HG02571 (cell line): ENCODE data around the gene DRC7.

Source experiments
- ATAC-seq: cut with Tn5 transposase; IDR thresholded peaks from one replicate; pipeline ENCODE4 v1.9.1; 2021; ENCODE audit warnings: mild to moderate bottlenecking, moderate library complexity; ENCODE audit not compliant: unreplicated experiment

DRC7 gene

GRCh38 chr16:57676553-57677085, 18.0 kb upstream of the DRC7 start:
- ATAC-seq = no peak

DNA sequence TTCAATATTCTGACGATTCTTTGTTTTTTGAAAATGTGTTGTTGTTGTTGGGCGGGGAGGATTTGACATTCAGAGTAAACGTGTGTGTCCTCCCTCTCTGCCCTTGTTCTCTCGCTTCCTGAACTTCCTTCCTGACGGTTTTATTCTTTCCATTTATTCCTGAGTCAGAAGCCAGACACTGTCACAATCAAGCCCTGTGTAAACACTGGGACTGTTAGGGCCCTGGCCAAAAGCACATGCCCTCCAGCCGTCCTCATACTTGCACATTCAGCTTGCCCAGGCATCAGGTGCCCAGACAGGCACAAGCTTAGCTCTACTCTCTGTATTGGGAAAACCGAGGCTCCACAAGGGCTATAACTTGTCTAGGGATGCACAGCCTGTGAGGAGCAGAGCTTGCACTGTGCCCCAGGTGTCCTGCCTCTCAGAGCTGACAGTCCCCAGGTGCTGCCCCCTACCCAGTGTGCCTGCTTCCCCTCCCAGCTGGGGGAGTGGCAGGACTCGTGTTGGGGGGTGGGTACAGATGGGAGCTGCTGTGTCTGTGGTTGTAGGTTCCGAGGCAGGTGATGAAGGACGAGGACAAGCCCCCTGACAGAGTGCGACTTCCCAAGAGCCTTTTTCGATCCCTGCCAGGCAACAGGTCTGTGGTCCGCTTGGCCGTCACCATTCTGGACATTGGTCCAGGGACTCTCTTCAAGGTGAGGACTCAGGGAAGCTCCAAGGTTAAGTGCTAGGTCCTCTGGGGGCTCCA, 16.8 kb upstream of the DRC7 start:
- no peak for ATAC-seq

- ATAC-seq = no peak
Measured at GRCh38 chr16:57679016-57679415, 15.6 kb upstream of the DRC7 start.

DNA sequence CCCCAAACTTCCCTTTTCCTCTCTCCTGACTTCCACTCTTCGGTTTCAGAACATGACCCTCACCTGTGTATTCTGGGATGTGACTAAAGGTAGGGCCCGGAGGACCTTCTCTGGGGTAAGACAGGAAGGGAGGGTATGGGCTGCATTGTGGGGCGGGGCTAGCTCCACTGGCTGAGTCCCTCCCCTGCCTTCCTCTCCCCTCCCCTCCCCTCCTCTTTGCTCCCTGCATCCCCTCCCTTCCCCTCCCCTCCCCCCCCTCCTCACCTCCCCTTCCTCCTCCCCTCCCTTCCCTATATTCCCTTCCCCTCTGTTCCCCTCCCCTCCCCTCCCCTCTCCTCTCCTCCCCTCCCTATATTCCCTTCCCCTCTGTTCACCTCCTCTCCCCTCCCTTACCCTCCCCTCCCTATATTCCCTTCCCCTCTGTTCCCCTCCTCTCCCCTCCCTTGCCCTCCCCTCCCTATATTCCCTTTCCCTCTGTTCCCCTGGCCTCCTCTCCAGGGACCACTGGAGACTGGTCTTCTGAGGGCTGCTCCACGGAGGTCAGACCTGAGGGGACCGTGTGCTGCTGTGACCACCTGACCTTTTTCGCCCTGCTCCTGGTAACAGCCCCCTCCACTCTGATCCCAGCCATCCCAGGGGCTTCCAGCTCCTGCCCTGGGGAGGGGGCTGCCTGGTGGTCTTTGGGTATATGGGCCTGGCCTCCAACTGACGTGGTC, 14.7 kb upstream of the DRC7 start:
- ATAC-seq = no peak

- no peak for ATAC-seq
Measured at GRCh38 chr16:57680842-57681375, 13.7 kb upstream of the DRC7 start.

DNA sequence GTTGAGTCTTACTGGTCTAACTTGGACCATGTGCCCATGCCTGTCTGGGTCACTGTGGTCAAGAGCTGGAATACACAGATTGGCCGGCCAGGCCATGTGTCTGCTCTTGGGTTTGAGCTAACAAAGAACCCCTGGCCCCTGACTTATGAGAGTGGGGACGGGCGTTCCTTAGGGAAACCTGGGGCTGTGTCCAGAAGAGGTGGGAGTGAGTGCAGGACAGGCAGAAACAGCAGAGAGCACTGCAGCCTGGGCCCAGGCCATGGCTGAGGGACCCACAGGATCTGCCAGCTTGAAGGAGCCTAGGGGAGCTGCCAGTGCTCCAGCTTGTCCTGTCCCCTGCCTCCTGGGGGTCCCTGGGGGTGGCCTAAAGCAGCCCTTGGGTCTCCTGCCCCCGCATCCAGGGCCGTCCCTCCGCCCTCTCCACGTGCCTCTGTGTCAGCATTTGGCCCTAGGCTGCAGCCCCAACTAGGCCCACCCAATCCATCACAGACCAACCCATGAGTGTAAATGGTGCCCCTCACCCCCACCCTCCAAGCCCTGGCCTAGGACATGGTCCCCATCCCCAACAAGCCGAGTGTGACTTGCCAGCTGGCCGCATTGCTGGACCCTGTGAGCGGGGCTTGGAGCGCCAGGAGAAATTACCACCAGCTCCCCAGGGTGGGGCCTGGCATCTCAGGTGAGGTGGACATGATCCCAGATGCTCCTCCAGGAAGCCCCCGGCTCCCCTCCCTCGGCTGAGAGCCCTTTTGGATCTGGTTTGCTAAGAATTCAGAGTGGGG, 12.5 kb upstream of the DRC7 start:
- ATAC-seq = no peak

DNA sequence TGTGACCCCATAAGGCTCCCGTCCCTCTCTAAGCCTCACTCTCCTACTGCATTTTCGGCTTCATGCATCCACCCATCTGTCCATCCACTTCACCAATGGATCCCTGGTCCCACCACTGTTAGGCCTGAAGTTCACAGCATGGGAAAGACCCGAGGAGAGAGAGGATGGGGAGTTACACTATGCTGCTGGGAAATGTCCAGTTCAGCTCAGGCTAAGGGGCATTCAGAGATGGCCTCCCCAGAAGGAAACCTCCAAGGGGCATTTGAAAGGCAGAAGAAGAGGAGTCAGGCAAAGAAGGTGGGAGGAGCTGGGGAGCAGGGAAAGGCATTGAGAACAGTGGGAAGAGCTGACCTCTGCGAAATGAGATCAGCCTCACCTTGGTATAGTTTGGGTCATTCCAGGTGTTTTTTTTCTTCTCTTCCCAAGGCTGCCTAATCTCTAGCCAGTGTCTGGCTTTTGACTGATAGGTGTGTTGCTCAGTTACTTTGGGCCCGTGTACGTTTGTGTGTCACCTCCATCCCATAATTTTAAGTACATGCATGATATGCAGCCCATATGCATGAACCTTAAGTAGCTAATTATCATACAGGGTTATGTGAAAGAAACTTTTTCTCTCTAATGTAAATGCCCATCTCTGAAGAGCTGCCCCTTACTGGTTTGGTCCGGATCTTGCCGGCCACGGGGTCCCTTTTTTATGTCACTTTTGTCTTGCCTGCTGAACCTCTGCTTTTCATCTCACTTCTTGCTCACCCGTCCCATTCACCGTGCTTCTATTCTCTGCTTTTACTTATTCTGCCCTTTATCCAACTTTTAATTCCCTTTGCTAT, 11.6 kb upstream of the DRC7 start:
- ATAC-seq = no peak

- ATAC-seq = no peak
Measured at GRCh38 chr16:57683636-57684545, 10.7 kb upstream of the DRC7 start.

DNA sequence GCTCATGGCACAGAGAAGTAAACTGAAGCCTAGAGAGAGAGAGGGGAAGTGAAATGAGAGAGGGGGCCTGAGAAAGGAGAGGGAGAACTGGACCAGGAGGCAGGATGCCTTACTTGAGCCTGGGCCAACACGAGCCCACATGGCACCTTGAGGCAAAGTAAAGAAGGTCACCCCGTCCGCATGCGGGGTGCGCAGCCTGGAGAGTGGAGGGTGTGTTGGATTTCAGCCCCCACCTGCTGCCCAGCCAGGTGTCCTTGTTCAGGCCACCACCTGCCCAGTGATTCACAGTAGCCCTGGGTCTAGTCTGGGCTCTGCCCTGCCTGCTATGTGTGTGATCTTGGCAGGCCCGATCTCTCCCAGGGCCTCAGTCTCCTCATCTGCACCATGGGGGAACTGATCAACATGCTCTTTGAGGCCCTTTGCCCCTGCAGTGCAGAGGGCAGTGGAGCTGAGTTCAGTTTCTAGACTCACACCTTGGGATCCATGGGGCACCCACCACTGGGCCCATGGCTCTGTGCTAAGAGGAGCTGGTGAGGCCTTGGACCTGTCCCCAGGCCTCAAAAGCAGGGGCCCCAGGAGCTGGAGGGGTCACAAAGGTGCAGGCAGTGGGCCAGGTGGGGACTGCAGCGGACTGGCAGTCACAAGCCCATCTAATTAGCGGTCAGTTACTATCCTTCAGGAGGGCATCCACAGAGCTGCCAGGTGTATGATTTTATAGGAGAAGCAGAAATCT, 9.8 kb upstream of the DRC7 start:
- no peak for ATAC-seq

- no peak for ATAC-seq
Measured at GRCh38 chr16:57685633-57686032, 9.0 kb upstream of the DRC7 start.

DNA sequence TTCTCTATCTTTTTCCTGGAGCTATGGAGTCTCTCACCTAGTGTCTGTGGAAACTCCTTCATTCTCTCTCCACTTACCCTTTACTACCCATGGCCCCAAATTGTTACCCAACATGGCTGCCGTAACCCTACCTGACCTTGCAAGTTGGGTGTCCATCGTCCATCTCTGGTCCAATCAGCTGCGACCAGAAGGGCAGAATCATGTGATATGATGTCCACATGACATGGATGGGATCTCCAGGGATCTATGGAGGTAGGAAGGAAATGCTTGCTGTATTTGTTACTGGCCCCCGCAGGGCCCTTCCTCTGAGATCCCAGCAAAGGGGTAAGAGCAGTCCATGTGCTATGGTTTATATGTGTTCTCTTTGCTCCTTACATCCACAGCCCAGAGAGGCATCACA, 8.0 kb upstream of the DRC7 start:
- no peak for ATAC-seq

DNA sequence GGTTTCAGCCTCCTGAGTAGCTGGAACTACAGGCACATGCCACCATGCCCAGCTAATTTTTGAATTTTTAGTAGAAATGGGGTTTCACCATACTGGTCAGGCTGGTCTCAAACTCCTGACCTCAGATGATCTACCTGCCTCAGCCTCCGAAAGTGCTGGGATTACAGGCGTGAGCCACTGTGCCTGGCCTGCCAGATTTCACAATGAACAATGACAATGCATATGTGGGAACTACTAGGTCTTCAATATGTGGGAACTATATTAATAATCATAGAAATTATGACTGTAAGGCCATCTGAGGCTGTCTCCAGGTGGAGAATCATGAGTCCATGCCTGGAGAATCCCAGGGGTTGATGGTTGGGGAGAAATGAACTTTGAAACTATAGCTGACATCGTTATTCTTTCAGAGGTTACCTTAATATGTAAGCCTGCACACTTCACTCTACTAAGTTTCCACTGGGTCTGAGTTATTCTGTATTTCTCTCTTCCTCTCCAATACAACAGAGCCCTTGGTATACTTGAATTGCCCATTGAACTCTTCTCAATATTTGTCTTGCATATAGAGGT, 7.2 kb upstream of the DRC7 start:
- no peak for ATAC-seq

DNA sequence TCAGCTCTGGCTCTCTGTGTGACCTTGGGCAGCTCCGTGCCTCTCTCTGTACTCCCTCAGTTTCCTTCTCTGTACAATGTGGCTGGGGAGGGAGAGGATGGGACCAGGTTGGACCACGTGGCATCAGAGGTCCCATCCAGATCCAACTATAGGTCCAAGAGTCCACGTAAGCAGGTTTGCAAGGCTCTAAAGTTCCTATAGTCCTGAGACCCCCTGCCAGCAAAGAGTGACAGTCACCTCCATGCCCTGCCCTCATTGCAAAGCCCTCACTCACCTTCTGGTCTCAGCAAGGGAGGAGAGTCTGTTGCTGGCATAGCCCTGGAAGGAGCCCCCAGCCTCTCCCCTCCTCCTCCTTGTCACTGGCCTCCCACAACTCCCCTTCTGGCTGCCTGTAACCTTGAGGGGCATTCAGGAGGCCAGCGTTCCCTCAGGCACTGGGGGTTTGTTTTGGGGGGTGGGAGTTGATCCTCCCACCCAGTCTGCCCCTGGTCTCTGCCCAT, 6.1 kb upstream of the DRC7 start:
- ATAC-seq = no peak

- ATAC-seq = no peak
Measured at GRCh38 chr16:57688987-57689761, 5.4 kb upstream of the DRC7 start.

GRCh38 chr16:57689762-57690558, 4.6 kb upstream of the DRC7 start:
- no peak for ATAC-seq

GRCh38 chr16:57690782-57691471, 3.7 kb upstream of the DRC7 start:
- no peak for ATAC-seq
